GM18526 (cell line): ENCODE data around the gene CHN2.

Experiments used
- POLR2A ChIP-seq: IDR thresholded peaks from 3 replicates; pipeline ENCODE4 v1.6.1; 2011; ENCODE audit not compliant: insufficient read length; ENCODE audit errors: extremely low read depth

Gene CHN2

GRCh38 chr7:29463504-29464158 lies 269.1 kb downstream of the CHN2 start:
- TF ChIP-seq POLR2A = no peak

GRCh38 chr7:29464753-29465152 lies 270.2 kb downstream of the CHN2 start:
- no peak for TF ChIP-seq POLR2A

- TF ChIP-seq POLR2A = no peak
These were observed 272.8 kb downstream of the CHN2 start for GRCh38 chr7:29467193-29467926.

GRCh38 chr7:29468196-29468595 lies 273.6 kb downstream of the CHN2 start:
- no peak for TF ChIP-seq POLR2A

GRCh38 chr7:29469281-29469680 lies 274.7 kb downstream of the CHN2 start:
- no peak for TF ChIP-seq POLR2A

- TF ChIP-seq POLR2A = no peak
These were observed 275.5 kb downstream of the CHN2 start for GRCh38 chr7:29469976-29470557.

GRCh38 chr7:29471444-29472138 lies 277.0 kb downstream of the CHN2 start:
- no peak for TF ChIP-seq POLR2A

GRCh38 chr7:29476916-29477315 lies 282.3 kb downstream of the CHN2 start:
- no peak for TF ChIP-seq POLR2A

GRCh38 chr7:29478226-29478625 lies 283.7 kb downstream of the CHN2 start:
- TF ChIP-seq POLR2A = no peak

- no peak for TF ChIP-seq POLR2A
These were observed 284.2 kb downstream of the CHN2 start for GRCh38 chr7:29478687-29479240.

GRCh38 chr7:29479301-29480200 lies 285.0 kb downstream of the CHN2 start:
- TF ChIP-seq POLR2A = no peak

GRCh38 chr7:29480451-29480850 lies 285.9 kb downstream of the CHN2 start:
- no peak for TF ChIP-seq POLR2A

- no peak for TF ChIP-seq POLR2A
These were observed 286.5 kb downstream of the CHN2 start for GRCh38 chr7:29480934-29481651.

- TF ChIP-seq POLR2A = no peak
These were observed 287.5 kb downstream of the CHN2 start for GRCh38 chr7:29482056-29482455.
